ENCODE measurements around the gene REC114.
"Not testable (repeated sequence)": the region's sequence is repeated elsewhere in the genome, so short reads cannot be mapped to it uniquely, and the experiment has no call there.

REC114 gene

DNA sequence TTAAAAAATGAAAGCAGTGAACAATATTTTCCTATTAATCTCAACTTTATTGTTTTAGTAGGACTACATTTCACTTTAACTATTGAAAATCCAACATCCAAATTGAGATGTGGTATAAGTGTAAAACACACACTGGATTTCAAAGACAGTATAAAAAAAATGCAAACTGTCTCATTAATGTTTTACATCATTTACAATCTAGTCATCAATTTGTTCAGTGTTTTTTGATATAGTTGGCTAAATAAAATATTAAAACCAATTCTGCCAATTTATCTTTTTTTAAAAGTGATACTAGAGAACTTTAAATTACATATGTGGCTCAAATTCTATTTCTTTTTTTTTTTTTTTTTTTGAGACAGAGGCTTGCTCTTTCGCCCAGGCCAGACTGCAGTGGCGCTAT is 95.2 kb downstream of the REC114 start:
- no peak for DNase-seq

DNA sequence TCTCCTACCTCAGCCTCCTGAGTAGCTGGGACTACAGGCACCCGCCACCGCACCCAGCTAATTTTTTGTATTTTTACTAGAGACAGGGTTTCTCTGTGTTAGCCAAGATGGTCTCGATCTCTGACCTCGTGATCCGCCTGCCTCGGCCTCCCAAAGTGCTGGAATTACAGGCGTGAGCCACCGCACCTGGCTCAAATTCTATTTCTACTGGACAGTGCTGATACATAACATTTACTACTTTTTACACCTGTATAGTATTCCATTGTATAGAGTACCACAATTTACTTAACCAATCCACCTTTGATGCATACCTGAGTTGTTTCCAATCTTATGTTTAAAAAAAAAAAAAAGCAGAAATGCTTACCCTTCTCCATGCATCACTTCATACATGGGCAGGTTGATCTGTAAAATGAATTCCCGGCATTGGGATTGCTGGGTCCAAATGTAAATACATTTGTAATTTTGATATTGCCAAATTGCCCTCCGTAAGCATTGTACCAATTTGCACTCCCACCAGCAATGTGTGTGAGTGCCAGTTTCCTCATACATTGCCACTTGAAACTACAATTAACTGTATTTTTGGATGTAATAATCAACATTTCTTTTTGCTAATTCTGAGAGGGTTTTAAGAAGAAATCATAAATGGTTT is 95.7 kb downstream of the REC114 start:
- DNase-seq, result no peak

DNA sequence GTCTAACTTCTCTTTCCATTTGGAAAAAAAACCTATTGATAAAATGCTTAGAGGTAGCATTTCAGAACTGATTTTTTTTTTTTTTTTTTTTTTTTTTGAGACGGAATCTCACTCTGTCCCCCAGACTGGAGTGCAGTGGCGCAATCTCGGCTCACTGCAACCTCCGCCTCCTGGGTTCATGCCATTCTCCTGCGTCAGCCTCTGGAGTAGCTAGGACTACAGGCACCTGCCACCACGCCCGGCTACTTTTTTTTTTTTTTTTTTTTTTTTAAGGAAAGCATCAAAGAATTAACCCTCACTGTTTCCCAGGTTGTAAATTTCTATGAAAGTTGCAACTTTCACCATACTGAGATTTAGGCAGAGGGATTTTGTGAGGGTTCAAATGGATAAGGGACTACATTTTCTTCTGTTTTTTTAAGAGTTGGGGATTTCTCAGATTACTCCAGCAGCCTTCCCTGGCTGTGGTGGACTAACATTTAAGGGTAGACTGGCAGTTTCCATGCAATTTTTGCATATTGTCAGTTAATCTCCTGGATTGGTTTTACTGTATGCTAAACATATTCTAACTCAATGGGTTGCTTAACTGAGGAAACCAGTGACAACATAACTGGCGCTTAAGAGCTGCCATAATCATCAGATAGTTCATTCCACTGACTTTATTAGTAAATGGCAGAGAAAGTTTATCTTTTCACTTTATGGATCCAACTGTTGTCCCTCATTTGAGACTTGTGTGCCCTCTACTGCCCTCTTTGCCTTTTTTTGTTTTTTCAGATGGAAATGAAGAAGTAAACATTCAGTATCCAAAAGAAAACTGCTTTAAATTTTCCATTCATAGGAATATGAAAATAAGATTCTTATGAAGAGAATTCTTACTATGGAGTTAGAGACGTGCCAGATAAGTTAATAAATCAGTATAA is 96.5 kb downstream of the REC114 start:
- DNase-seq, result no peak

DNA sequence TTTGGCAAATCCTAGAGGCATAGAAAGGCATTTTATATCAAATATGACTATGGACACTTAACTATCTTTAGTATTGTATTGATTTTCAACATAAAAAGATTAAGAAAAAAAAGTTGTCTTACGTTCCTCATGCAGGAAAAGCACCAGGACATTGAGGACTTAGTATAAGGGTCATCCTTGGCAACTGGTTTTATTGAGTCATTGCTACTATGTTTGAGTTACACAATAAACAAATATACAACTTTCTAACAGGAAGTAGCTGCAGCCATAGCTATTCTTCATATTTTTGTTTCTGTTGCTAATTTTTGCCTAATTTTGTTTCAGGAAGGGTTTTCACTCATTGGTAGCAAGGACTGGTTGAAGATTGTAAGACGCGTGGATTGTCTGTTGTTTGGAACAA is 97.2 kb downstream of the REC114 start:
- no peak for DNase-seq

DNA sequence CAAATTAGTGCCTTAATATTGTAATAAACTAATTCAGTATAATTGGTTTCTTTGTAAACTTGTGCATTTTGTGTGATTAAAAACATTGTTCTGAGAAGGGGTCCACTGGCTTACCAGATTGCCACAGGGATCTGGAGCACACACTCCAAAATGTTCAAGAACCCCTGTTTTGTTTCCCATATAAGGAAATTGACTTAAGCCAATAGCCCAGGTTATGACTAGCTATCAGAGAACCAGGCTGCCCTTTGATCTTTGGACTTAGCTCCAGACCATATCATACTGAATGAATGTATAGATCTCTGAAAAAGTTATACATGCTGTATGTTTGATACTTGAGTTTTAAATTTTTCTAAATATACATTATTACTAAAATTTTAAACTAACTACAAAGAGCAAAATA is 98.5 kb downstream of the REC114 start:
- DNase-seq, result no peak

DNA sequence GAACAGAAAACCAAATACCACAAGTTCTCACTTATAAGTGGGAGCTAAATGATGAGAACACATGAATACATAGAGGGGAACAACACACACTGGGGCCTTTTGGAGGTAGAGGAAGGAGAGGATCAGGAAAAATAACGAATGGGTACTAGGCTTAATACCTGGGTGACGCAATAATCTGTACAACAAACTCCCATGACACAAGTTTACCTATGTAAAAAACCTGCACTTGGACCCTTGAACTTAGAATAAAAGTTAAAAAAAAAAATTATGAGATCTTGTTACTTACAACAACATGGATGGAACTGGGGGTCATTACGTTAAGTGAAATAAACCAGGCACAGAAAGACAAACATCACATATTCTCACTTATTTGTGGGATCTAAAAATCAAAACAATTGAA is 106.0 kb downstream of the REC114 start:
- not testable (repeated sequence) for DNase-seq

DNA sequence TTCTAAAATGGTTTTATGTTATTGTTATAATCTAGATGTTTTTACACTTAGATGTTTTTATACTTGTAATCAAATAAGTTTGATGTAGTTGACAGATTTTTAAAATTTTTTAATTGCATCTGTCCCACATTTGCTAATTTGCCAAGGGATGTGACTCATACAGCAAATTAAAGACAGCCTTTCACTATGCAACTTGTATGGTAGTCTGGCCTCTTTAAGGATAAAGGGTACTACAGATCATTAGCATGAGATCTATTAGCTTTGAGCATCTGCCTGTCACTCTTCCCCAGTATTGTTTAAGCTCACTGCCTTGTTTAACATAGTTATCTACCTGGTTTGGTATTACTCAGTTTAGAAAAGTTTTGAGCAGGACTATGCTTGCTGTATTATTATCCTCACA is 107.2 kb downstream of the REC114 start:
- DNase-seq, result no peak

DNA sequence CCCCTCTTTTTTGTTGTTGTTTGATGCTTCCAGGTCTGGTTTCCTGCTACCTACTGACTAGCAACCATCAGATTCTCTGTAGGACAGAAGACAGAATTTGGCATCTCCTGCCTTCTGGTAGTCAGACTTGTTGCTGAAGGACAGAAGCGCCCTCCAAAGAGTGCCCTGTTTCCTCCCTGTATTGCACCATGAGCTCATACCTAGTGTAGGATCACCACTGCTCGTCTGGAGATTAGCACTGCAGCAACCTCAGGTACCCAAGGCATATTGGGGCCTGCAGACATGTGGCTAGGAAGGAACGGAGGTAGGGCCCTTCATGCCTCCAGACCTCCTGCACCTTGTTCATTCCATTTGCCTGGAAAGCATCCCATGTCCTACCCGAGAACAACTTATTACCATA is 112.1 kb downstream of the REC114 start:
- DNase-seq, result no peak

DNA sequence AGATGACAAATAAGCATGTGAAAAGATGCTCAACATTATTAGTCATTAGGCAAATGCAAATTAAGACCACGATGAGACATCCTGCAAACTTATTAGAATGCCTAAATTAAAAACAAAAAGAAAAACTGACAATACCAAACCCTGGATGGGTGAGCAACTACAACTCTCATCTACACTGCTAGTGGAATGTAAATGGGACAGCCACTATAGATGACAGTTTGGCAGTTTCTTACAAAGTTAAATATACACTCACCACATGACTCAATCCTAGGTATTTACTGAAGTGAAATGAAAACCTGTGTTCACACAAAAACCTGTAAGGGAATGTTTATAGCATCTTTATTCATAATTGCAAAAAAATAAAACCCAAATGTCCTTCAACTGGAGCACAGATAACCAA is 115.6 kb downstream of the REC114 start:
- DNase-seq, result no peak

DNA sequence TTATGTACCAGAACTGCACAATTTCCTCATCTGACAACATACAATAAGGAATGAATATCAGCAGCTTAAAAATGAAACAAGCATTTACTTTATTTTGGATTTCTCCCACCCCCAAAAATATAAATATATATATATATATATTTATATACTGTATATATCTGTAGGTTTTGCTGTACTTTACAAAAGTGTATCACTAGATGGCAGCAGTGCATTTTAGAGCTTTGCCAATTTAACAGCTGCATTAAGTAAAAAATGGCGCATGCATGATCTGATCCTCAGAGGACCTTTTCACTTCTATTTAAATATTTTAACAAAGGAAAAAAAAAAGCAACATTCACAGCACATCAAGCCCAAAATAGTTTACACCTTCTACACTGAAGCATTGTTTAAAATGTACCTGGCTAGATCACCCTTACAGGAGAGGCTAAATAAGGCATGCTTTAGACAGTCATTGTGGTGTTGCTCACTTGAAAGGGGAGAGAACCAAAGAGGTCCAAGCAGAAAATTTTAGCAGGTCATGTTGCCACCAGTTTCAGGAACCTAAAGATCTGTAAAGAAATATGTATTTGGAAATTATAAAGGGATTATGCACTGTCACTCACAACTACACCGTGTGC is 117.6 kb downstream of the REC114 start:
- DNase-seq, result peak; percentile 54

DNA sequence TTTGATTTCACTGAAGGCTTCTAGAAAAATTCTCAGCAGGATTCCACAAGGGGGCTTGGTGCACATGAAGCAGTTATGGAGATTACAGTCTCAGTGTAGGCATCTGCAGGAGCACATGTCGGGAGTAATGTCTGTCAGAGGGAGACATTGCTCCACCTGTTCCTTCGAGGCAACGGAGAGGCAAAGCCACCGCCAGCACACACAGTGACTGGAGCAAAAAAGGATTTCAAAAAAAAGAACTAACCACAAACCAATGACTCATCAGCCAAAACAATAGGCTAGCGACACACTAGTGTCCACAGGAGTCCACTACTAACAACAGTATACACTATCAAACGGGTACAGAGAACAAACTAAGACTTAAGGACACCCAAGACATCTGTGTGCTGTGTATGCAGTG is 121.3 kb downstream of the REC114 start:
- no peak for DNase-seq

DNA sequence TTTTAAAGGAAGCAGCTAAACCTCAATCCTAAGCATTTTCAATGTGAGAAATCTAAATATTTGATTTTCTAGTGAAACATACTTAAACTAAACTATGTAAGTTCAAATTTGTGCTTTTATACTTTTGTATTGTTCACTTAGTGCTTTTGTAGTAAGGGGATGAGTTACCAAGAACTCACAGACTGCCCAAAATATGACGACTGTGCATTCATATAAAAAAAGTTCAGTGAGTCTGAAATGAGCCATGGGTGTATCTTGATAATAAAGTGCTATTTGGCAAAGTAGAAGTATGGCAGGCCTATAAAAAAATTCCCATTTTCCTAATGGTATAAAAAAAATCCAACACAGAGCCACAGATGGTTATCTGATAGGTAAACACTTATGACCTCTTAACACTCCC is 124.1 kb downstream of the REC114 start:
- no peak for DNase-seq

DNA sequence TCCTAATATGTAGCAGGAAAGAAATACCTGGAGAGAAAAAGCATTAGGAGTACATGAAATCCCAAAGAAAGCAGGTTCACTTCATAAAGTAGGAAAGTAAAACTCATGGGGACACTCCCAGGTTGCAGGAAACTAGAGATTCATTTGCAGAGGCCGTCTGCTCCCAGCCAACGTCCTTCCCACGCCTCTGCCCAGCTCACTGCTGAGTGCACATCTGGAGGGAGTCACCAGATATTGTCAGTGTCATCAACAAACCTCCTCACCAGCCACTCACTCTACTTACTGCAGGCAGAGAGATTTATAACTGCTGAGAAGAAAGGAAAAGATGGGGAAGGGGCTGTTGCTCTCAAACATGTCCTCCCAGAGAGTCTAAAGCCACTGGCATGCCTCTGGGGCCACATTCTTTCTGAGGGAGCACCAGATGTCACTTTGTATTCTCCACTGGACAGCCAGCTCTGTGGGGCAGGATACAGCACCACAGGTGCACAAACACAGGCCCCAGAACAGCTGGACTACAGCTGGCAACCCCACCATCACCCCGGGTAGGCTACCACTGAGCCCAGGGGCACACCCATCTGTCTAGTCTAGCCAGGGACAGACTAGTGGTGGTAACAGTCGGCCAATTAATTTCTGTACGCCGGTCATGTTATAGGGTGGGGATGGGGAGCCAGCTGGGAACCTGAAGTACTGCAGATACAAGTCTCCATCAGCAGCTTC is 125.8 kb downstream of the REC114 start:
- no peak for DNase-seq

DNA sequence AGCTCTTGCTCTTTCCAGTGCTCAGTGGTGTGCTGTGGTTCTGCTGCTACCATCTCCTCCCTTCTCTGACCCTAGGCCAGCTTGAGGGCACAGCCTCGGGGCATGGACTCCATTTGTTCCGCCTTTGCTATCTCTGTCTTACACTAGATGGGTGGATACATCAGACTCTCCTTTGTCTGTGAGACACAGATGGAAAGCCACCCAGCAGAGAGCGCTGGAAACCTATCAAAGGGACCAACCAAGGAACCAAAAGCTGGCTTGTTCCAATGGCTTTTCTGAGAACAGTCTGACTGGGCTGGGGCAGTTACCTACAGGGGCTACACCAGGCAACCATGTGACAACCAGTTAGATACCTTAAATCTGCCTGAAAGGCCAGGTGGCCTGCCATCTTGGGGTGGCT is 126.4 kb downstream of the REC114 start:
- DNase-seq, result no peak

DNA sequence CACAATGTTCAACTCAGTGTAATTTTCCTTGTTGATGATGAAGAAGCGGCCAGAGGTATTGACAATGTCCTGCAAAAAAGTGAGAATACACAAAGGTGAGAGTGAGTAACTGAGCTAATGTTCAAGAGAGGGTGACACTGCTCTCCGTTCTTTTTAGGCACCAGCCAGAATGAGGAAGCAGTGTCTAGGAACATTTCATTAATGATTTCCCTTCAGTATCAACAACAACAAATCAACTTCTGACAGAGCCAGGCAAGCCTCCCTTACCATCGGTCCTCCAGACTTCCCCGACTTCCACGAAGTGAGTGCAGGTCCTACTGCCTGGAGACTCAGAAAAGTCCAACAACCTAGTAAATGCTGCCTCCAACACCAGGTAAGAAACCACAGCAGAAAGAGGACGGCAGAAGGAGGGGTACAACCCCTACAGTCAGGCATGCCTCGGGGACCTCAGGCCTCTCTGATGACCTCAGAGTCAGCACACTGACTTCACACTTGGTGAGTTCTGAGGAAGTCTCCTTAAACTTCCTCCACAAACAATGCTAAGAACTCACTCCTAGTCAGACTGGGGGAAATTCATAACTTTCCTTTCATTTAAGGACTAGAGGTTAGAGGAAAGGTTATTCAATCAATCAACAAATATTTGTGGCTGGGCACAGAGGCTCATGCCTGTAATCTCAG is 127.5 kb downstream of the REC114 start:
- no peak for DNase-seq

DNA sequence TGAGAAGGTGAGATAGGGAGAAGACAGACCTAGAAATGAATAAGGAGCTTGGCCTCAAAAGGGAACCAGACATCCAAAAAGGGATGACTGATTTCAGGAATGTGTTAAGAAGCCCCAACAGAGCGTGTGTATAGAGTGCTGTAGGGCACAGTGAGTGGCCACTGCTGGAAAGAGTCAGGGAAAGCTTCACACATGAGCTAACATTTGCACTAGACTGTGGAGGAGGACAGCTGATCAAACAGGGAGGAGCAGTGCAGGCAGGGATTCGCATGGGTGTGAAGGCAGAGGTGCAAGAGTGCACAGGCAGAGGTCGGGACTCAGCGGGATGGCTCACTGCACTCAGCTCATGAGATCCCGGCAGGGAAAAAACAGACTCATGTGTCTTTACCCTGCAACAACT is 128.4 kb downstream of the REC114 start:
- DNase-seq, result peak; percentile 18

DNA sequence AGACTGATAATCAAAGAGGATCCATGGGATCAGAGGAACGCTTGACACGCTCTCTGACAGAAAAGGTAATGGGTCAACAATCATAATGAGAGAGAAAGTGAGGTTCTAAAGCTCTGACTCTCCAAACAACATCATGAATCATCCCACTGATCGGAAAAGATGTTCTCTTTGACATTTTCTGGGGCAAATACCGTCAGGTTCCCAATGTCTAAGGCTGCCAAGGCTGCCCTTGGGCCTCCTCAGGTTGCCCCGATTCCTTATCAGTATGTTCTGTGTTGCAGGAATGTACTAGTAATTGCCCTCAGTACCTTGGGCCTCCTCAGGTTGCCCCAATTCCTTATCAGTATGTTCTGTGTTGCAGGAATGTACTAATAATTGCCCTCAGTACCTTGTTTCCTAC is 129.3 kb downstream of the REC114 start:
- DNase-seq, result no peak

DNA sequence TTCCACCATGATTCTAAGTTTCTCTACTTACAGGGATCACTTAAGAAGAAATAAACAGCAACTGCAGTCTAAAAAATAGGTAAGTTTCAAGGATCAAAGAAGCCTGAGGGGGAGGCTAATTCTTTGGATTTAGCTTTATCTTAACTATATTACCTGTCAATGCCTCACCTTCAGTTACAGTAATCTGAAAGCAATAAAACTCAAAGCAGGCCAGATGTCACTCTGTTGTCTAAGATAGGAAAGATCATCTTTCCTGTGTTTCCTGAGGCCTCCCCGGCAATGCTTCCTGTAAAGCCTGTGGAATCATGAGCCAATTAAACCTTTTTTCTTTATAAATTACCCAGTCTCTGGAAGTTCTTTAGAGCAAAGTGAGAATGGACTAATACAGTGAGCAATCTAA is 130.1 kb downstream of the REC114 start:
- DNase-seq, result no peak

DNA sequence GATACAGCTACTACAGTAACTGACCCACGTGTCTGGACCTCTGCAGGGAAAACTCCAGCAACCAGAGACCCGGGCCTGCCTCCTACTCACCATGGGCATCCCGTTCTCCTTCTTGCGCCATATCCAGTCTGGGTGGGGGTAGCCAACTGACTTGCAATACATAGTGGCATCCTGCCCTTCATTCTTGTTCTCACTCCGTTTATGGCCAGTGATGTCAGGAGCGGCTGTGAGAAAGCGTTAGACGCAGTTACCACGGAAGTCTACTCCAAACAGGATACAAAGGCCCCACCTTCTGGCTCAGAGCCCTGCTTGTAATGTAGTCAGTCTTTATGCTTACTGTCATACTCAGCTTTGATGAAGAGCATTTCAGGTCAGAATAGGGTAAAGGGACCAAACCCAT is 130.6 kb downstream of the REC114 start:
- DNase-seq, result no peak

DNA sequence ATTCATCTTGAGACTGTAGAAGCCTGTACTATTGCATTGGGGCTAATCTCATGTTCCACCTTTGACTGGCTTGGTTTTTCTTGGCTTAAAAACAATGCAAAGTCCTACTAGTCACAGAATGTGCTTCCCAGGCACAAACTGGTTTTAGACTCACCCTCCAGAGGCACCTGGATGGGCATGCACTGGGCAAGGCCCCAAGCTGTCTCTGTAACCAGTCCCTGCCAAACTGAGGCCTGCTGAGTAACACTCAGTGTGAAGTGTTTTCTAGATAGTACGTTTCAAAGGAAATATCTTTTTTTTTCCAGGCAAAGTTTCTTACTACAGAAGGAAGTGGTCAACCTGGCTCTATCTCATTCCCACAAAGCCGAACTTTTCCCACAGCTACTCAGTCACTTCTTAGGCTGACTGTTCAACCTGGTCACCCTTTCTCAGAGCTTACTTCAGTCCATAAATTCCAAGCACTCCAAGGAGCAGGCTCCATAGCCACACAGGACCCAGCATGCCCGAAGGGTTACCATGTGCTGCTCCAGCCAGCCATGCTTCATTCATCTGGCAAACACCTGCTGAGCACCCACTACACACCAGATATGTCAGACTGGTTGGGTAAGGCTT is 132.8 kb downstream of the REC114 start:
- no peak for DNase-seq

DNA sequence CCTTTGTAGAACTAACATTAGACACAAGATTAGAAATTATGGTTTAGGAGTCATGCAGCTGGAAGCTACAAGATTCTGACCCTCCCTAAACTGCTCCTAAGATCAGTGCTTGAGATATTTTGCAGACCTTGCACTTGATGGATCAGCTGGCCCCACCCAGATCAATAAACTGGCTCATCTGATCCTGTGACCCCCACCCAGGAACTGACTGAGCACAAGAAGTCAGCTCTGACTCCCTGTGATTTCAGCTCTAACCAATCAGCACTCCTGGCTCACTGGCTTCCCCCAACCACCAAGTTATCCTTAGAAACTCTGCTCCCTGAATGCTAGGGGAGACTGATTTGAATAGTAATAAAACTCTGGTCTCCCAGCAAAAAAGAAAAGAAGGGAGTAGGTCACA is 134.6 kb downstream of the REC114 start:
- DNase-seq, result not testable (repeated sequence)

DNA sequence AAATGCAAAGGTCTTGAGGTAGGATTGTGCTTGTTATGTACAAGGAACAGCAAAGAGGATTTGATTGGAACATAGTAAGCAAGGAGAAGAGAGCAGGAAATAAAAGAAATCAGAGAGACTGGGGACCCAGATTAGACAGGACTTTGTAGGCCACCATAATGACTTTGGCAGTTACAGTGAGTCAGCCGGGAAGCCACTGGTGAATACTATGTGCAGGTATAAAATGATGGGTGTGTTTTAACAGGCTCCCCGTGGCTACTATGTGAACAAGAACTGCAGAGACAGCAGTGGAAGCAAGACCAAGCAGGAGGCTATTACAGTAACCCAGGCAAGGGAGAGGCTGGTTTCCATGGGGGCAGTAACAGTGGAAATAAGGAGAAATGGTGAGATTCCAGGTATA is 135.1 kb downstream of the REC114 start:
- no peak for DNase-seq
